Endothelial cell of umbilical vein (primary cell): ENCODE data around the gene COQ2. TPM values are rescaled to one million over a fixed set of nuclear protein-coding genes. Genes with fewer than 3 reads are reported as not detected.

Experiments
- BruUV-seq: library from RNA; stranded (reverse); fragments of 400-500 nt; replicated peaks from 2 replicates; lab custom pipeline; 2021; lab: Mats Ljungman, UMichigan
- CTCF ChIA-PET: fragments of 300-600, 350-600 bp; sonication (Branson Sonifier 250); formaldehyde crosslinking; loops from one replicate; lab custom pipeline; 2021; ENCODE audit warnings: antibody characterized with exemption, inconsistent platforms; lab: Charles Lee
- POLR2A ChIA-PET: fragments of 300-600, 350-600 bp; sonication (Branson Sonifier 250); formaldehyde crosslinking; loops from one replicate; lab custom pipeline; 2021; ENCODE audit warnings: antibody characterized with exemption, inconsistent platforms; lab: Charles Lee
- DNase-seq: peaks from one replicate; pipeline ENCODE4 v3.0.0-alpha.2; 2011; ENCODE audit warnings: low read depth, low spot score
- FAIRE-seq: peaks from 2 replicates; lab custom pipeline; 2011; peaks lifted over from hg19 to GRCh38; lab: Jason Lieb, UNC
- H2AFZ ChIP-seq: 2 replicates; pipeline ENCODE4 v1.6.0; 2012; ENCODE audit warnings: low read depth, low read length, control low read depth, inconsistent platforms
- H3K27ac ChIP-seq: 2 replicates; pipeline ENCODE4 v1.5.1; 2011; ENCODE audit warnings: low read depth, mild to moderate bottlenecking, control low read depth, low read length, moderate library complexity; ENCODE audit not compliant: insufficient read depth
- H3K27me3 ChIP-seq, 2 experiments: 2 replicates each; pipeline versions ENCODE4 v1.6.0 to v1.6.1; 2011; ENCODE audit warnings: low read length in 2 of 2, mixed read lengths in 1 of 2; ENCODE audit not compliant: control insufficient read depth in 2 of 2, insufficient read depth in 2 of 2
- H3K36me3 ChIP-seq, 2 experiments: 2 replicates in 1 of 2; 3 replicates in 1 of 2; pipeline ENCODE4 v1.5.1; 2011; ENCODE audit warnings: low read length in 2 of 2, mild to moderate bottlenecking in 1 of 2, moderate library complexity in 1 of 2; ENCODE audit not compliant: control insufficient read depth in 2 of 2, insufficient read depth in 2 of 2; ENCODE audit errors: extremely low read depth in 1 of 2
- H3K4me1 ChIP-seq: 3 replicates; pipeline ENCODE4 v1.5.1; 2011; ENCODE audit warnings: mild to moderate bottlenecking, low read length; ENCODE audit not compliant: control insufficient read depth, insufficient read depth; ENCODE audit errors: extremely low read depth
- H3K4me2 ChIP-seq: 2 replicates; pipeline ENCODE4 v1.6.1; 2011; ENCODE audit warnings: low read length, control low read depth, mixed read lengths; ENCODE audit not compliant: insufficient read depth
- H3K4me3 ChIP-seq, 3 experiments: fragments of 200-600 bp in 1 of 3; sonication (generic), shearing (Covaris generic) in 1 of 3; replicated peaks in 1 of 3; 2 replicates each; pipeline ENCODE4 v1.5.1; 2011 to 2016; ENCODE audit warnings: control low read depth in 3 of 3, low read length in 3 of 3, mild to moderate bottlenecking in 2 of 3, inconsistent platforms in 1 of 3, low read depth in 1 of 3, moderate library complexity in 1 of 3; ENCODE audit not compliant: insufficient read depth in 1 of 3
- H3K79me2 ChIP-seq: 2 replicates; pipeline ENCODE4 v1.6.0; 2012; ENCODE audit warnings: low read length, inconsistent platforms; ENCODE audit not compliant: control insufficient read depth, insufficient read depth
- H3K9ac ChIP-seq: replicated peaks from 2 replicates; pipeline ENCODE3; 2011; ENCODE audit warnings: low read length, control low read depth; ENCODE audit not compliant: insufficient read depth; ENCODE audit errors: extremely low read depth
- H3K9me1 ChIP-seq: replicated peaks from 3 replicates; pipeline ENCODE4 v1.6.0; 2011; ENCODE audit warnings: mild to moderate bottlenecking, low read length; ENCODE audit not compliant: control insufficient read depth, insufficient read depth; ENCODE audit errors: extremely low read depth
- H3K9me3 ChIP-seq: replicated peaks from 2 replicates; pipeline ENCODE4 v1.5.1; 2012; ENCODE audit warnings: low read length, inconsistent platforms; ENCODE audit not compliant: control insufficient read depth, insufficient read depth
- H4K20me1 ChIP-seq: replicated peaks from 2 replicates; pipeline ENCODE3; 2011; ENCODE audit warnings: mild to moderate bottlenecking, low read length; ENCODE audit not compliant: control insufficient read depth, insufficient read depth; ENCODE audit errors: extremely low read depth
- CTCF ChIP-seq, 2 donors: IDR thresholded peaks; 1 replicate in 1 of 2; 2 replicates in 1 of 2; pipeline ENCODE4 v1.5.1; 2011; ENCODE audit warnings: low read length in 2 of 2, mild to moderate bottlenecking in 2 of 2, moderate library complexity in 2 of 2, control low read depth in 1 of 2, inconsistent platforms in 1 of 2, low read depth in 1 of 2; ENCODE audit not compliant: insufficient read depth in 1 of 2; ENCODE audit errors: extremely low read depth in 1 of 2
- EZH2 ChIP-seq: IDR thresholded peaks from 2 replicates; pipeline ENCODE4 v1.6.1; 2012; ENCODE audit warnings: borderline replicate concordance, low read depth, mild to moderate bottlenecking, moderate library complexity, low read length, inconsistent platforms; ENCODE audit not compliant: severe bottlenecking
- FOS ChIP-seq: IDR thresholded peaks from 2 replicates; pipeline ENCODE4 v1.6.1; 2011; ENCODE audit warnings: mild to moderate bottlenecking, low read length, moderate library complexity, borderline replicate concordance; ENCODE audit not compliant: insufficient read depth
- GATA2 ChIP-seq: IDR thresholded peaks from 2 replicates; pipeline ENCODE4 v1.7.0; 2011; ENCODE audit warnings: low read depth, mild to moderate bottlenecking, moderate library complexity, mixed read lengths, low read length; ENCODE audit not compliant: insufficient read length, insufficient read depth
- JUN ChIP-seq: IDR thresholded peaks from 2 replicates; pipeline ENCODE4 v1.6.1; 2011; ENCODE audit warnings: borderline replicate concordance, low read depth; ENCODE audit not compliant: insufficient read length, insufficient read depth
- MAX ChIP-seq: IDR thresholded peaks from 2 replicates; pipeline ENCODE4 v1.6.1; 2011; ENCODE audit not compliant: insufficient read depth, insufficient read length
- MYC ChIP-seq: IDR thresholded peaks from one replicate; pipeline ENCODE4 v1.6.1; 2011; ENCODE audit warnings: mild to moderate bottlenecking, low read depth, low read length
- POLR2A ChIP-seq: IDR thresholded peaks from 2 replicates; pipeline ENCODE4 v1.6.1; 2012; ENCODE audit warnings: low read depth, mild to moderate bottlenecking, control low read depth, low read length
- POLR2AphosphoS5 ChIP-seq: IDR thresholded peaks from 2 replicates; pipeline ENCODE4 v1.6.1; 2012; ENCODE audit warnings: low read depth, mild to moderate bottlenecking, control low read depth, low read length, moderate library complexity; ENCODE audit not compliant: insufficient read depth
- dilution Hi-C: fragments of 300-500 bp; cut with MboI; formaldehyde crosslinking; loops from one replicate; pipeline ENCODE4 v1.15.0; 2019; ENCODE audit warnings: low sequenced_read_pairs; ENCODE audit not compliant: extremely low pct_ligation_motif_present
- intact Hi-C: fragments of 100-400 bp; cut with micrococcal nuclease; formaldehyde crosslinking; loops from one replicate; pipeline ENCODE4 v1.10.0; 2022
- polyA plus RNA-seq, 4 experiments: library from polyadenylated mRNA; depleted of rRNA in 3 of 4; stranded (reverse) in 3 of 4; unstranded in 1 of 4; fragments of >200 nt; gene quantifications; 2 replicates each; pipeline versions ENCODE4 v1.2.1 to v1.2.3, GENCODE V29; 2011 to 2012; ENCODE audit warnings: missing spikeins in 1 of 4
- total RNA-seq: library from RNA; stranded (reverse); gene quantifications from 2 replicates; pipeline ENCODE4 v1.2.3, GENCODE V29; 2021

Gene COQ2
- total and polyA plus RNA-seq, 2 donors (not counting 3 experiments of a cell fraction or from before 2014, with no cell fraction given), result 25.5 to 28.0 TPM

GRCh38 chr4:83232082-83232481 is 52.5 kb downstream of the COQ2 start:
- no TSS peak for BruUV-seq
- DNase-seq, result no peak
- Histone ChIP-seq H3K4me2 (no peak overlapping the region), H3K36me3 (no peaks in the 10 kb centered on the region), H3K4me3 (no peak overlapping the region), H3K27ac (no peak overlapping the region), H2AFZ (no peak overlapping the region), H3K27me3 (no peaks in the 10 kb centered on the region), H3K4me1 (no peaks in the 10 kb centered on the region), H3K9me3 (no peaks in the 10 kb centered on the region), H3K9ac (no peak overlapping the region), H4K20me1 (no peaks in the 10 kb centered on the region), H3K79me2 (no peaks in the 10 kb centered on the region), H3K9me1 (no peaks in the 10 kb centered on the region)
- CTCF ChIA-PET, result no interaction called here
- dilution Hi-C loops (no loop called here), intact Hi-C loops (no loop called here)
- FAIRE-seq, result no peak
- POLR2A ChIA-PET, result no interaction called here
- TF ChIP-seq MAX (no peak), POLR2AphosphoS5 (no peak), POLR2A (no peak), EZH2 (no peak), JUN (no peak), FOS (no peak), MYC (no peak), GATA2 (no peak), CTCF (IDR thresholded peaks at IDR 0.05; ENCODE audit: extremely low read depth in 1 of 2, insufficient read depth in 1 of 2, low read depth in 1 of 2, low read length in 2 of 2) (no peak)
